Heart left ventricle (tissue), 13 donors: Measurements from ENCODE around the gene NEK9.

Source experiments
- POLR2A ChIP-seq, 2 donors: fragments of 450-650 bp; IDR thresholded peaks; one replicate each; pipeline ENCODE4 v1.6.1; 2017; ENCODE audit warnings: antibody characterized with exemption in 2 of 2, mild to moderate bottlenecking in 2 of 2, moderate library complexity in 2 of 2
- TF ChIP-seq, protein P1 (sequence below), 12 donors: fragments of 200-600 bp; sonication (generic) in 4 of 12; IDR thresholded peaks; one replicate each; pipeline versions ENCODE4 v1.5.0 to v1.8.0; 2018 to 2022; ENCODE audit warnings: antibody characterized with exemption in 12 of 12, mild to moderate bottlenecking in 5 of 12
- donor health status: ischemic (EF 13 %, LVEDD 7.1; RV severe dilation, severe dysfunction).
- donor health status: DM: no; HTN: yes; CAD: no.
- donor health status: DM: no; HTN: no; CAD: no.
- donor health status: ischemic (EF 25% LVEDD 6.9; RV normal size, moderate dysfunction).
- donor health status: ischemic (EF 25% LVEDD 5.7; RV mildly dilated, moderate dysfunction).
- donor health status: ischemic (EF 35%, LVEDD 5.7; RV mildly dilated, moderate dysfunction).
- donor health status: nonischemic (EF 11% LVEDD 7.7; RV severe dilation, severe dysfunction).
- donor health status: DM: yes; HTN: yes; CAD: no.
- donor health status: PGD.
- donor health status: ischemic (EF 29% LVEDD 5.4; RV normal size, mild dysfunction).
- donor health status: nonischemic (EF 23%, LVEDD 6.1; RV moderate dilation, normal function).

DNA sequence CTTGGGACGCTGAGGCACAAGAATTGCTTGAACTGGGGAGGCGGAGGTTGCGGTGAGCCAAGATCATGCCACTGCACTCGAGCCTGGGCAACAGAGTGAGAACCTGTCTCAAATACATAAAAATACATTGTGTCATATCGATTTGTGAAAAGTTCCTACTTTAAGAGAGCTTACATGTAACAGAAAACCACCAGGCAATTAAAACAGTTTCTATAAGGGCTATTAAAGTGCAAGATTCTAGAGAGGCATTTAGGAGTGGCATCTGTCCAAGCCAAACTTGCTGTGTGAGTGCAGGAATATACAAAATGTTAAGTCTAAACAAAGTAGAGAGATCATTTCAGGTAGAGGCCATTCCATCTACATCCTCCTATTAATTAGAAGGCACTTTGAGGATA, 1.7 kb upstream of the NEK9 start:
- TF ChIP-seq, protein P1, sequence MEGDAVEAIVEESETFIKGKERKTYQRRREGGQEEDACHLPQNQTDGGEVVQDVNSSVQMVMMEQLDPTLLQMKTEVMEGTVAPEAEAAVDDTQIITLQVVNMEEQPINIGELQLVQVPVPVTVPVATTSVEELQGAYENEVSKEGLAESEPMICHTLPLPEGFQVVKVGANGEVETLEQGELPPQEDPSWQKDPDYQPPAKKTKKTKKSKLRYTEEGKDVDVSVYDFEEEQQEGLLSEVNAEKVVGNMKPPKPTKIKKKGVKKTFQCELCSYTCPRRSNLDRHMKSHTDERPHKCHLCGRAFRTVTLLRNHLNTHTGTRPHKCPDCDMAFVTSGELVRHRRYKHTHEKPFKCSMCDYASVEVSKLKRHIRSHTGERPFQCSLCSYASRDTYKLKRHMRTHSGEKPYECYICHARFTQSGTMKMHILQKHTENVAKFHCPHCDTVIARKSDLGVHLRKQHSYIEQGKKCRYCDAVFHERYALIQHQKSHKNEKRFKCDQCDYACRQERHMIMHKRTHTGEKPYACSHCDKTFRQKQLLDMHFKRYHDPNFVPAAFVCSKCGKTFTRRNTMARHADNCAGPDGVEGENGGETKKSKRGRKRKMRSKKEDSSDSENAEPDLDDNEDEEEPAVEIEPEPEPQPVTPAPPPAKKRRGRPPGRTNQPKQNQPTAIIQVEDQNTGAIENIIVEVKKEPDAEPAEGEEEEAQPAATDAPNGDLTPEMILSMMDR (IDR thresholded peaks at IDR 0.05), result no peak
- no peak for TF ChIP-seq POLR2A (IDR thresholded peaks at IDR 0.05)
